ENCODE data around the gene MROH8. TPM values are rescaled to one million over a fixed set of nuclear protein-coding genes. Genes with fewer than 3 reads are reported as not detected.

The MROH8 gene
- total RNA-seq, 1 experiment from 2014 or later, result 0.50 TPM

GRCh38 chr20:37142708-37143107 lies 36.6 kb downstream of the MROH8 start:
- no peak overlapping the region for H3K27ac Mint-ChIP-seq
- CTCF ChIA-PET, result no interaction called here
- TF ChIP-seq ZNF671 (CRISPR knock-in tag; IDR thresholded peaks at IDR 0.05), result no peak
- TF ChIP-seq GABPB1 (CRISPR knock-in tag; IDR thresholded peaks at IDR 0.05), result no peak
- no peak for TF ChIP-seq ZNF219 (CRISPR knock-in tag; IDR thresholded peaks at IDR 0.05; ENCODE audit: borderline replicate concordance)
- TF ChIP-seq SMAD3 (CRISPR knock-in tag; IDR thresholded peaks at IDR 0.05; ENCODE audit: borderline replicate concordance), result no peak
- TF ChIP-seq ZSCAN18 (CRISPR knock-in tag; IDR thresholded peaks at IDR 0.05), result no peak
- TF ChIP-seq MYBL2 (CRISPR knock-in tag; IDR thresholded peaks at IDR 0.05), result no peak
- no peak for TF ChIP-seq CREB1 (CRISPR knock-in tag; IDR thresholded peaks at IDR 0.05)
- no peak for TF ChIP-seq USF1 (CRISPR knock-in tag; IDR thresholded peaks at IDR 0.05)
- TF ChIP-seq ATF6 (CRISPR knock-in tag; IDR thresholded peaks at IDR 0.05), result no peak
- no peak for TF ChIP-seq TEAD4 (CRISPR knock-in tag; IDR thresholded peaks at IDR 0.05)
- no peak for TF ChIP-seq FOXP4 (CRISPR knock-in tag; IDR thresholded peaks at IDR 0.05)
- no peak for TF ChIP-seq IRF2 (CRISPR knock-in tag; IDR thresholded peaks at IDR 0.05; ENCODE audit: borderline replicate concordance, low read depth)
- TF ChIP-seq FOXP1 (CRISPR knock-in tag; IDR thresholded peaks at IDR 0.05; ENCODE audit: borderline replicate concordance), result no peak
- TF ChIP-seq E2F5 (CRISPR knock-in tag; IDR thresholded peaks at IDR 0.05), result no peak
- no peaks in the 10 kb centered on the region for H3K4me1 Mint-ChIP-seq
- no peaks in the 10 kb centered on the region; the same call in 1 of the 2 replicates for H3K27me3 Mint-ChIP-seq (ENCODE audit: low read depth)
- no peak for DNase-seq (ENCODE audit: low spot score)
- ATAC-seq, result no peak
- H3K36me3 Mint-ChIP-seq, result no peaks in the 10 kb centered on the region
- POLR2A ChIA-PET, result no interaction called here
- H3K4me3 Mint-ChIP-seq, result no peak overlapping the region
- no peaks in the 10 kb centered on the region for H3K9me3 Mint-ChIP-seq

- Mint-ChIP-seq H3K27ac (no peak overlapping the region), H3K9me3 (no peaks in the 10 kb centered on the region), H3K4me3 (no peak overlapping the region), H3K4me1 (no peaks in the 10 kb centered on the region), H3K27me3 (ENCODE audit: low read depth) (peaks cover 4% of the 10 kb centered on the region), H3K36me3 (no peaks in the 10 kb centered on the region)
- ATAC-seq, result no peak
- TF ChIP-seq NR3C1 (CRISPR knock-in tag; conservative IDR thresholded peaks at IDR 0.05; ENCODE audit: low read depth) (no peak), ZNF425 (CRISPR knock-in tag; conservative IDR thresholded peaks at IDR 0.05) (no peak), ZSCAN18 (CRISPR knock-in tag; IDR thresholded peaks at IDR 0.05) (no peak), ESRRA (CRISPR knock-in tag; IDR thresholded peaks at IDR 0.05; ENCODE audit: borderline replicate concordance) (no peak), ZNF138 (CRISPR knock-in tag; conservative IDR thresholded peaks at IDR 0.05) (no peak), ZNF416 (CRISPR knock-in tag; IDR thresholded peaks at IDR 0.05) (no peak), MYBL2 (CRISPR knock-in tag; IDR thresholded peaks at IDR 0.05) (no peak), NFE2L1 (CRISPR knock-in tag; IDR thresholded peaks at IDR 0.05) (no peak), CREB1 (CRISPR knock-in tag; IDR thresholded peaks at IDR 0.05) (no peak), RELA (CRISPR knock-in tag; IDR thresholded peaks at IDR 0.05; ENCODE audit: borderline replicate concordance) (no peak), SP1 (CRISPR knock-in tag; conservative IDR thresholded peaks at IDR 0.05) (no peak)
- ChIA-PET POLR2A (no interaction called here), CTCF (interaction anchor here (1.0 kb wide), 1 partner anchor 58 kb away, joined by 3 read pairs; no protein-coding TSS in a partner anchor)
- DNase-seq (ENCODE audit: low spot score), result no peak
Measured at GRCh38 chr20:37137547-37137946, 41.8 kb downstream of the MROH8 start.
